WERI-Rb-1 (cell line): ENCODE results near the gene RRAS2.
"Not testable (repeated sequence)": the region's sequence is repeated elsewhere in the genome, so short reads cannot be mapped to it uniquely, and the experiment has no call there.

Experiments used
- DNase-seq: peaks from one replicate; pipeline ENCODE4 v3.0.0-alpha.2; 2020
- H3K27ac ChIP-seq: fragments of 250-450 bp; sonication (Bioruptor Pico); 2 replicates; pipeline ENCODE4 v1.5.1; 2020; ENCODE audit warnings: mild to moderate bottlenecking, moderate library complexity
- H3K27me3 ChIP-seq: fragments of 250-450 bp; sonication (Bioruptor Pico); 2 replicates; pipeline ENCODE4 v1.5.1; 2021; ENCODE audit warnings: mild to moderate bottlenecking, low read depth, moderate library complexity; ENCODE audit not compliant: insufficient read depth, severe bottlenecking
- H3K36me3 ChIP-seq: fragments of 250-450 bp; sonication (Bioruptor Pico); 2 replicates; pipeline ENCODE4 v1.5.1; 2020; ENCODE audit warnings: mild to moderate bottlenecking, moderate library complexity
- H3K4me3 ChIP-seq: 2 replicates; pipeline ENCODE4 v1.5.1; 2011; ENCODE audit warnings: low read depth, mild to moderate bottlenecking, control low read depth, low read length
- H3K9me3 ChIP-seq: fragments of 250-450 bp; sonication (Bioruptor Pico); 2 replicates; pipeline ENCODE4 v1.5.1; 2021; ENCODE audit warnings: mild to moderate bottlenecking, moderate library complexity; ENCODE audit not compliant: severe bottlenecking
- CTCF ChIP-seq: IDR thresholded peaks from 2 replicates; pipeline ENCODE4 v1.5.1; 2011; ENCODE audit warnings: low read depth, mild to moderate bottlenecking, control low read depth, inconsistent platforms, low read length

RRAS2 gene

DNA sequence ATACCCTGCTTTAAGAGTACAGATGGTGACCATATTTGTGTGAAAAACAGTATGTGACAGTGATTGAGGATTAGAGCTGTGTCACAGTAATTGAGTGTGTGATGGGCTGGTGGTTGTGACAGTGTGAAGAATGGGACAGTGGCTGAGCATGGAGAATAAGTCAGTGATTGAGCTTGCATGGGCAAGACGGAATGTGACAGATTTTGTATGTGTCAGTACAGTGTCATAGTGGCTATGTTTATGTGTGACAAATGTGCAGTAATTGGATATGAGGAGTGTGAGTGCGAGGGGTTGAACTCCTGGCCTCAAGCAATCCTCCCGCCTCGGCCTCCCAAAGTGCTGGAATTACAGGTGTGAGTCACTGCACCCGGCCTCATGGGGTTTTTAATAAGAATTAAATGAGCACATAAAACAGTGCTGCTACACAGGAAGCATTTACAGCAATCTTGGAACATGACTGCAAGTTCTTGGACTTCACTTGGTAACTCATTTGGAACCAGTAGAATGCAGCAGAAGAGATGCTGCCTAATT, 583 bp upstream of the RRAS2 start:
- no peak overlapping the region for H3K27ac ChIP-seq
- H3K27me3 ChIP-seq: no peaks in the 10 kb centered on the region
- H3K36me3 ChIP-seq: no peaks in the 10 kb centered on the region
- no peaks in the 10 kb centered on the region for H3K9me3 ChIP-seq
- H3K4me3 ChIP-seq: peak overlapping the region; percentile 44
- TF ChIP-seq CTCF: no peak
- no peak for DNase-seq

GRCh38 chr11:14357881-14358728, 878 bp downstream of the RRAS2 start:
- peak; percentile 46 for DNase-seq
- TF ChIP-seq CTCF: no peak
- H3K9me3 ChIP-seq: no peaks in the 10 kb centered on the region
- no peaks in the 10 kb centered on the region for H3K27me3 ChIP-seq
- peak overlapping the region; percentile 56; the same call in 1 of the 2 replicates for H3K27ac ChIP-seq
- H3K4me3 ChIP-seq: peak overlapping the region; percentile 74
- H3K36me3 ChIP-seq: no peaks in the 10 kb centered on the region

GRCh38 chr11:14356342-14356741, 2.6 kb downstream of the RRAS2 start:
- TF ChIP-seq CTCF: no peak
- Histone ChIP-seq H3K4me3 (no peak overlapping the region), H3K36me3 (no peaks in the 10 kb centered on the region), H3K9me3 (no peaks in the 10 kb centered on the region), H3K27ac (no peak overlapping the region), H3K27me3 (no peaks in the 10 kb centered on the region)
- no peak for DNase-seq

DNA sequence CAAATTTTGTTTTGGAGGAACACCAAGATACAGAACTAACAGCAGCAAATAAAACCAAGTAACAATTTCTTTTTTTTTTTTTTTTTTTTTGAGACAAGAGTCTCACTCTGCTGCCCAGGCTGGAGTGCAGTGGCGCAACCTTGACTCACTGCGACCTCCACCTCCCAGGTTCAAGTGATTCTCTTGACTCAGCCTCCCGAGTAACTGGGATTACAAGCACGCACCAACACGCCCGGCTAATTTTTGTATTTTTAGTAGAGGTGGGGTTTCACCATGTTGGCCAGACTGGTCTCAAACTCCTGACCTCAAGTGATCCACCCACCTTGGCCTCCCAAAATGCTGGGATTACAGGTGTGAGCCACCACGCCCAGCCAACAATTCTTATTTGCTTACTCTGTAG, 4.4 kb downstream of the RRAS2 start:
- not testable (repeated sequence) for H3K27ac ChIP-seq, H3K9me3 ChIP-seq, DNase-seq, H3K36me3 ChIP-seq, H3K27me3 ChIP-seq, H3K4me3 ChIP-seq

- Histone ChIP-seq H3K27me3 (no peaks in the 10 kb centered on the region), H3K36me3 (no peaks in the 10 kb centered on the region), H3K9me3 (no peaks in the 10 kb centered on the region), H3K4me3 (no peak overlapping the region), H3K27ac (no peak overlapping the region)
- DNase-seq: no peak
- TF ChIP-seq CTCF: no peak
Measured at GRCh38 chr11:14350716-14351238, 8.2 kb downstream of the RRAS2 start.

DNA sequence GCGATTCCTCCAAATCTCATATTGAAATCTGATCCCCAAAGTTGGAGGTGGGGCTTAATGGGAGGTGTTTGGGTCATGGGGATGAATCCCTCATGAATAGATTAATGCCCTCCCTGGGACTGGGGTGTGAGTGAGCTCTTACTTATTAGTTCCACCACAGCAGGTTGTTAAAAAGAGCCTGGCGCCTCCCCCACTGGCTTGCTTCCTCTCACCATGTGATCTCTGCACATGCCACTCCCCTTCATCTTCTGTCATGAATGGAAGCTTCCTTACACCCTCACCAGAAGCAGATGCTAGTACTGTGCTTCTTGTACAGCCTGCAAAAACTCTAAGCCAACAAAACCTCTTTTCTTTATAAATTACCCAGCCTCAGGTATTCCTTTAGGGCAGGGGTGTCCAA, 8.8 kb downstream of the RRAS2 start:
- H3K27ac ChIP-seq: no peak overlapping the region
- H3K4me3 ChIP-seq: no peak overlapping the region
- no peak for DNase-seq
- no peaks in the 10 kb centered on the region for H3K27me3 ChIP-seq
- no peaks in the 10 kb centered on the region for H3K9me3 ChIP-seq
- H3K36me3 ChIP-seq: no peaks in the 10 kb centered on the region
- no peak for TF ChIP-seq CTCF
